SK-N-SH (cell line): ENCODE data around the gene TMEM191B. TPM values are rescaled to one million over a fixed set of nuclear protein-coding genes. Genes with fewer than 3 reads are reported as not detected.
"Not testable (repeated sequence)": the region's sequence is repeated elsewhere in the genome, so short reads cannot be mapped to it uniquely, and the experiment has no call there.

ENCODE experiments used
- CTCF ChIA-PET: fragments of 300-600, 350-600 bp; formaldehyde crosslinking; extraction: SDS; loops from one replicate; lab custom pipeline; 2021; lab: Yijun Ruan, JAX
- POLR2A ChIA-PET: fragments of 350-600 bp; sonication (Branson Sonifier 250); formaldehyde crosslinking; extraction: SDS; loops from one replicate; lab custom pipeline; 2020; ENCODE audit warnings: antibody characterized with exemption, inconsistent platforms; lab: Yijun Ruan, JAX
- DNase-seq: peaks from one replicate; pipeline ENCODE4 v3.0.0; 2012
- H2AFZ ChIP-seq: fragments of 200-600 bp; sonication (generic); 2 replicates; pipeline ENCODE4 v1.8.1; 2016; ENCODE audit warnings: antibody characterized with exemption, mild to moderate bottlenecking, low read depth
- H3F3A ChIP-seq: fragments of 200-600 bp; sonication (generic); replicated peaks from 2 replicates; pipeline ENCODE3; 2016; ENCODE audit warnings: antibody characterized with exemption, mild to moderate bottlenecking; ENCODE audit not compliant: insufficient read depth
- H3K27ac ChIP-seq, 2 experiments: fragments of 200-500 bp in 1 of 2; fragments of 200-600 bp in 1 of 2; sonication (Bioruptor generic) in 1 of 2; sonication (generic), shearing (Covaris generic) in 1 of 2; 2 replicates each; pipeline versions ENCODE4 v1.5.1 to v1.6.1; 2014 to 2016; ENCODE audit warnings: low read depth in 2 of 2, inconsistent platforms in 1 of 2, low read length in 1 of 2, mild to moderate bottlenecking in 1 of 2, mixed read lengths in 1 of 2
- H3K27me3 ChIP-seq: fragments of 200-600 bp; sonication (generic), shearing (Covaris generic); 2 replicates; pipeline ENCODE4 v1.6.1; 2016; ENCODE audit warnings: mixed run types; ENCODE audit not compliant: insufficient read depth
- H3K36me3 ChIP-seq, 2 experiments: fragments of 200-500 bp in 1 of 2; fragments of 200-600 bp in 1 of 2; sonication (Bioruptor generic) in 1 of 2; sonication (generic) in 1 of 2; replicated peaks in 1 of 2; 2 replicates each; pipeline versions ENCODE3 to v1.5.1; 2014 to 2016; ENCODE audit warnings: low read length in 1 of 2, mild to moderate bottlenecking in 1 of 2; ENCODE audit not compliant: insufficient read depth in 2 of 2, control insufficient read depth in 1 of 2
- H3K4me1 ChIP-seq, 2 experiments: fragments of 200-500 bp in 1 of 2; fragments of 200-600 bp in 1 of 2; sonication (Bioruptor generic) in 1 of 2; sonication (generic), shearing (Covaris generic) in 1 of 2; 2 replicates each; pipeline versions ENCODE4 v1.5.1 to v1.6.1; 2014 to 2016; ENCODE audit warnings: low read depth in 1 of 2, low read length in 1 of 2, mixed run types in 1 of 2; ENCODE audit not compliant: insufficient read depth in 2 of 2, control insufficient read depth in 1 of 2
- H3K4me2 ChIP-seq: fragments of 200-600 bp; sonication (generic), shearing (Covaris generic); 2 replicates; pipeline ENCODE4 v1.6.1; 2017; ENCODE audit warnings: mixed run types
- H3K4me3 ChIP-seq, 2 experiments: fragments of 200-500 bp in 1 of 2; fragments of 200-600 bp in 1 of 2; sonication (Bioruptor generic) in 1 of 2; sonication (generic), shearing (Covaris generic) in 1 of 2; 2 replicates each; pipeline versions ENCODE4 v1.5.1 to v1.8.1; 2014 to 2016; ENCODE audit warnings: low read depth in 2 of 2, inconsistent platforms in 1 of 2, low read length in 1 of 2, mild to moderate bottlenecking in 1 of 2, mixed read lengths in 1 of 2, moderate library complexity in 1 of 2
- H3K79me2 ChIP-seq: fragments of 200-600 bp; sonication (generic); 2 replicates; pipeline ENCODE4 v1.8.1; 2017; ENCODE audit warnings: mild to moderate bottlenecking; ENCODE audit not compliant: insufficient read depth
- H3K9ac ChIP-seq: fragments of 200-600 bp; sonication (generic); 2 replicates; pipeline ENCODE4 v1.6.1; 2017; ENCODE audit warnings: mixed run types
- H3K9me2 ChIP-seq: fragments of 200-600 bp; sonication (generic); 2 replicates; pipeline ENCODE4 v1.6.1; 2017; ENCODE audit warnings: mixed run types
- H3K9me3 ChIP-seq: fragments of 200-600 bp; sonication (generic); 2 replicates; pipeline ENCODE4 v1.6.1; 2017; ENCODE audit warnings: mixed run types, mild to moderate bottlenecking, moderate library complexity
- H4K20me1 ChIP-seq: fragments of 200-600 bp; sonication (generic); 2 replicates; pipeline ENCODE4 v1.6.1; 2017; ENCODE audit warnings: mild to moderate bottlenecking, mixed run types; ENCODE audit not compliant: insufficient read depth
- WGBS: methylation state at CpG from one replicate; pipeline ENCODE4 v1.1.6; 2017; ENCODE audit warnings: low lambda C conversion rate; 5-methylcytosine and 5-hydroxymethylcytosine counted together
- polyA plus RNA-seq, 3 experiments: library from polyadenylated mRNA; depleted of rRNA; stranded (reverse); fragments of >200 nt; gene quantifications; 2 replicates each; pipeline ENCODE4 v1.2.3, GENCODE V29; 2012

TMEM191B gene
- polyA plus RNA-seq, 1 of the 3 experiments (the other 2 are of a cell fraction) = 2.4 TPM

- WGBS = 100% methylated on average over 1 of the region's 6 CpGs
- H3K36me3 ChIP-seq = not testable (repeated sequence)
Observed at GRCh38 chr22:18539994-18540393, 12.4 kb downstream of the TMEM191B start.

GRCh38 chr22:18543400-18543799 is 15.8 kb downstream of the TMEM191B start:
- H3K36me3 ChIP-seq, H3K9me3 ChIP-seq, POLR2A ChIA-PET, CTCF ChIA-PET, H3K4me1 ChIP-seq, H3K79me2 ChIP-seq, H3K9ac ChIP-seq, H3K4me2 ChIP-seq, H2AFZ ChIP-seq, H4K20me1 ChIP-seq, DNase-seq, H3K4me3 ChIP-seq, H3K27me3 ChIP-seq, H3K9me2 ChIP-seq, H3F3A ChIP-seq, H3K27ac ChIP-seq: not testable (repeated sequence)
- no CpG with 5 or more reads among the region's 11 CpGs for WGBS

More at GRCh38 chr22:18539994-18540393, 12.4 kb downstream of the TMEM191B start:
- H3K27ac ChIP-seq, H3K9ac ChIP-seq, H2AFZ ChIP-seq, H3K9me2 ChIP-seq, H3K9me3 ChIP-seq, H3K4me3 ChIP-seq, H3K4me2 ChIP-seq, POLR2A ChIA-PET, H4K20me1 ChIP-seq, CTCF ChIA-PET, H3F3A ChIP-seq, H3K4me1 ChIP-seq, DNase-seq, H3K27me3 ChIP-seq, H3K79me2 ChIP-seq: not testable (repeated sequence)

GRCh38 chr22:18544615-18545014 is 17.0 kb downstream of the TMEM191B start:
- DNase-seq, POLR2A ChIA-PET: not testable (repeated sequence)
- 89% methylated on average over 3 of the region's 13 CpGs for WGBS

GRCh38 chr22:18549458-18550179 is 22.0 kb downstream of the TMEM191B start:
- H4K20me1 ChIP-seq, H3K9me2 ChIP-seq, POLR2A ChIA-PET: not testable (repeated sequence)

More at GRCh38 chr22:18544615-18545014, 17.0 kb downstream of the TMEM191B start:
- H3F3A ChIP-seq, H3K27me3 ChIP-seq, CTCF ChIA-PET, H3K27ac ChIP-seq, H3K79me2 ChIP-seq, H3K4me1 ChIP-seq, H3K4me3 ChIP-seq, H3K9me2 ChIP-seq, H4K20me1 ChIP-seq, H3K4me2 ChIP-seq, H2AFZ ChIP-seq, H3K36me3 ChIP-seq, H3K9me3 ChIP-seq, H3K9ac ChIP-seq: not testable (repeated sequence)

GRCh38 chr22:18551046-18551445 is 23.4 kb downstream of the TMEM191B start:
- not testable (repeated sequence) for H4K20me1 ChIP-seq
- WGBS = 100% methylated on average over 2 of the region's 7 CpGs

More at GRCh38 chr22:18549458-18550179, 22.0 kb downstream of the TMEM191B start:
- H3K79me2 ChIP-seq, H3K27me3 ChIP-seq, H3K9ac ChIP-seq, H3F3A ChIP-seq, H3K4me3 ChIP-seq, H3K9me3 ChIP-seq, H3K27ac ChIP-seq, H3K36me3 ChIP-seq, H3K4me1 ChIP-seq, DNase-seq, CTCF ChIA-PET, H2AFZ ChIP-seq, H3K4me2 ChIP-seq: not testable (repeated sequence)
- 92% methylated on average over 2 of the region's 13 CpGs for WGBS

GRCh38 chr22:18552839-18553597 is 25.4 kb downstream of the TMEM191B start:
- no CpG with 5 or more reads among the region's 19 CpGs for WGBS
- DNase-seq, H3K36me3 ChIP-seq, H3K4me1 ChIP-seq, H3K27me3 ChIP-seq, H3K9ac ChIP-seq, H3K9me3 ChIP-seq, H3K27ac ChIP-seq, H3K9me2 ChIP-seq, CTCF ChIA-PET, H4K20me1 ChIP-seq, POLR2A ChIA-PET, H3K4me2 ChIP-seq, H3F3A ChIP-seq, H3K79me2 ChIP-seq, H2AFZ ChIP-seq, H3K4me3 ChIP-seq: not testable (repeated sequence)

More at GRCh38 chr22:18551046-18551445, 23.4 kb downstream of the TMEM191B start:
- H3K4me1 ChIP-seq, H3K27me3 ChIP-seq, H3F3A ChIP-seq, H3K27ac ChIP-seq, H3K4me3 ChIP-seq, H3K9ac ChIP-seq, H3K4me2 ChIP-seq, H3K36me3 ChIP-seq, CTCF ChIA-PET, H3K79me2 ChIP-seq, H3K9me3 ChIP-seq, H3K9me2 ChIP-seq, POLR2A ChIA-PET, H2AFZ ChIP-seq, DNase-seq: not testable (repeated sequence)
